Glutamatergic neuron (in vitro differentiated cells): ENCODE results near the gene MAP3K5. TPM values are rescaled to one million over a fixed set of nuclear protein-coding genes. Genes with fewer than 3 reads are reported as not detected.
"Not testable (repeated sequence)": the region's sequence is repeated elsewhere in the genome, so short reads cannot be mapped to it uniquely, and the experiment has no call there.

Experiments used
- DNase-seq: peaks from one replicate; pipeline ENCODE4 v3.0.0; 2022
- H3K27ac Mint-ChIP-seq: one replicate; pipeline ENCODE4 v1.8.0; 2020; ENCODE audit warnings: mild to moderate bottlenecking, mixed read lengths, inconsistent platforms; ENCODE audit not compliant: unreplicated experiment
- H3K27me3 Mint-ChIP-seq: one replicate; pipeline ENCODE4 v1.8.0; 2020; ENCODE audit warnings: mild to moderate bottlenecking, moderate library complexity, mixed read lengths, inconsistent platforms; ENCODE audit not compliant: unreplicated experiment
- H3K36me3 Mint-ChIP-seq: one replicate; pipeline ENCODE4 v1.8.0; 2020; ENCODE audit warnings: mild to moderate bottlenecking, mixed read lengths, inconsistent platforms; ENCODE audit not compliant: unreplicated experiment
- H3K4me1 Mint-ChIP-seq: one replicate; pipeline ENCODE4 v1.8.0; 2020; ENCODE audit warnings: mild to moderate bottlenecking, low read depth, mixed read lengths, inconsistent platforms; ENCODE audit not compliant: unreplicated experiment
- H3K4me3 Mint-ChIP-seq: one replicate; pipeline ENCODE4 v1.8.0; 2020; ENCODE audit warnings: mild to moderate bottlenecking, mixed read lengths, inconsistent platforms; ENCODE audit not compliant: unreplicated experiment
- H3K9me3 Mint-ChIP-seq: one replicate; pipeline ENCODE4 v1.8.0; 2020; ENCODE audit warnings: mild to moderate bottlenecking, moderate library complexity, mixed read lengths, inconsistent platforms; ENCODE audit not compliant: unreplicated experiment
- total RNA-seq: library from RNA; stranded (reverse); fragmentation: NEBNext Ultra II Directional; extraction: Animal tissue kit (Norgen Biotek cat#: 25700); gene quantifications from one replicate; pipeline ENCODE4 v1.2.1, GENCODE V29; 2021; ENCODE audit not compliant: unreplicated experiment
- TF ChIP-seq, protein P1 (sequence below): fragments of 200-600 bp; sonication (generic); IDR thresholded peaks from one replicate; pipeline ENCODE4 v1.5.0; 2021; ENCODE audit not compliant: partially characterized antibody, unreplicated experiment

The MAP3K5 gene
- total RNA-seq, 1 donor from 2014 or later = 0.66 TPM

DNA sequence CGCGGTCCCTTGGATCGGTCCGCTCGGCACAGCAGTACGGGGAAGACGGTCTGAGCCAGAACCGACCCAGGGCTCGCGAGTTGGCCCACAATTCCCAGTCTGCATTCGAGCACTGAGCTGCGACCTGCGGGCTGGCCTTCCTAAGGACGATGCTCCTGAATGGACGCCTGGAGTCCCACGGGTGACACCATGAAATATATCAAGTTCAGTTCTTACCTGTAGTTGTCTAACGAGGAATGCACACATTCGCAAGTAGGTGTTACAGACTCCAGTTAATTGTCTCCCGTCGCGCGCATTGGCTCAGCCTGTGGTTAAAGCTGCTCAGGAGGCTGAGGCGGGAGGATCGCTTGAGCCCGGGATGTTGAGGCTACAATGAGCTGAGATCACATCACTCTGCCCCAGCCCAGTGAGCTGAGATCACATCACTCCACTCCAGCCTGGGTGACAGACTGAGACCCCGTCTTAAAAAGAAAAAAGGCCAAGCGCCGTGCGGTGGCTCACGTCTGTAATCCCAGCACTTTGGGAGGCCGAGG lies 30.9 kb upstream of the MAP3K5 start:
- Mint-ChIP-seq H3K9me3 (no peaks in the 10 kb centered on the region), H3K36me3 (peaks cover 5% of the 10 kb centered on the region), H3K4me1 (no peaks in the 10 kb centered on the region), H3K4me3 (peak overlapping the region; percentile 91), H3K27me3 (no peaks in the 10 kb centered on the region), H3K27ac (peak overlapping the region; percentile 85)
- no peak for DNase-seq
- TF ChIP-seq, protein P1, sequence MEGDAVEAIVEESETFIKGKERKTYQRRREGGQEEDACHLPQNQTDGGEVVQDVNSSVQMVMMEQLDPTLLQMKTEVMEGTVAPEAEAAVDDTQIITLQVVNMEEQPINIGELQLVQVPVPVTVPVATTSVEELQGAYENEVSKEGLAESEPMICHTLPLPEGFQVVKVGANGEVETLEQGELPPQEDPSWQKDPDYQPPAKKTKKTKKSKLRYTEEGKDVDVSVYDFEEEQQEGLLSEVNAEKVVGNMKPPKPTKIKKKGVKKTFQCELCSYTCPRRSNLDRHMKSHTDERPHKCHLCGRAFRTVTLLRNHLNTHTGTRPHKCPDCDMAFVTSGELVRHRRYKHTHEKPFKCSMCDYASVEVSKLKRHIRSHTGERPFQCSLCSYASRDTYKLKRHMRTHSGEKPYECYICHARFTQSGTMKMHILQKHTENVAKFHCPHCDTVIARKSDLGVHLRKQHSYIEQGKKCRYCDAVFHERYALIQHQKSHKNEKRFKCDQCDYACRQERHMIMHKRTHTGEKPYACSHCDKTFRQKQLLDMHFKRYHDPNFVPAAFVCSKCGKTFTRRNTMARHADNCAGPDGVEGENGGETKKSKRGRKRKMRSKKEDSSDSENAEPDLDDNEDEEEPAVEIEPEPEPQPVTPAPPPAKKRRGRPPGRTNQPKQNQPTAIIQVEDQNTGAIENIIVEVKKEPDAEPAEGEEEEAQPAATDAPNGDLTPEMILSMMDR = peak; percentile 16

DNA sequence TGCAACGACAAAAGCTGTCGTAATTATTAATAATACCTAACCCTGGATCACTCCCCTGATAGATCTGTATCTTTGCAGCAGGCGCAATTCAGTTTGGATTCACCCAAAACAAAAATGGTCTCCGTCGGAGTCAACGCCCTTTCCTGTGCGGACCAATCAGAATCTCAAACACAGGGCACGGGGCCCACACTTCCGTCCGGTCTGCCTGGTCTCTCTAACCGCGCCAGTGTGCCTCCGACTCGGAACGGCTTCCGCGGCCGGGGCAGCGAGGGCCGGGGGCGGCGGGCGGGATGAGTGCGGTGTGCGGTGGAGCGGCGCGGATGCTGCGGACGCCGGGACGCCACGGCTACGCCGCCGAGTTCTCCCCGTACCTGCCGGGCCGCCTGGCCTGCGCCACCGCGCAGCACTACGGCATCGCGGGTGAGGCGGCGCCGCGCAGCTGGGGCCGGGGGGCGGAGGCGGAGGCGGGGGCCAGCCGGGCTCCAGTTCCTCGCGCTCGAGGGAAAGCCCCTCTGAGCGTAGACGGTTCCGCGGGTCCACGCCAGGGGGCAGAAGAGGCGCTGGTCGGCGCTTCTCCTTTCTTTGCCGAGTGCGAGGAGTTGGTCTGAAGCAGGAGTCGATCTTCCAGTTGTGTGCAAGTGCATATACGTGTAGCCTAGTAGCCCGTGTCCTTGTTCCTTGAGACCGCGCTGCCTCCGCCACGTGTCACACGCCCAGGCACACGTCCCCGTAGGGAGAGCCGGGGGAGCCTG lies 30.3 kb upstream of the MAP3K5 start, which contains the start of gene PEX7:
PEX7 (plus strand) TSS at position 217 of the 752 bp plus-strand sequence; CDS start at position 291, 74 bp downstream.
- Mint-ChIP-seq H3K36me3 (peaks cover 5% of the 10 kb centered on the region), H3K4me3 (peak within 1 kb of the TSS; percentile 97), H3K27me3 (no peaks in the 10 kb centered on the region), H3K4me1 (no peaks in the 10 kb centered on the region), H3K27ac (peak within 1 kb of the TSS; percentile 85), H3K9me3 (no peaks in the 10 kb centered on the region)
- DNase-seq = peak; percentile 93
- TF ChIP-seq, protein P1 = peak; percentile 87

DNA sequence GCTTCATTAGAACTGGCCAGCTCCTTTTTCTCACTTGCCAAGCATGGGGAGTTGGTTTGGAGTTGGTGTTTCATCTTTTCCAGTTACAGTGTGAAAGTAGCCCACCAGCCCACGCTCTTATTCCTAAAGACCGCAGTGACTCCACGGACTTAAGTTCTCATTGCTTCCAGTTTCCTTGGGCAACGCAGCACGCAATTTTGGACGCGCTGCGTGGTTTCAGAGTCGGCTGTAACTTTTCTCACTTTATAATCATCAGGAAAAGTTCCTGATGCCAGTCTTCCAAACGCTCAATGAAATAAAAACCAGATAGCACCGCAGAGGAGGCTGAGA lies 29.7 kb upstream of the MAP3K5 start:
- peak overlapping the region; percentile 97 for H3K4me3 Mint-ChIP-seq
- no peaks in the 10 kb centered on the region for H3K4me1 Mint-ChIP-seq
- H3K36me3 Mint-ChIP-seq = peaks cover 5% of the 10 kb centered on the region
- H3K27ac Mint-ChIP-seq = peak overlapping the region; percentile 62
- TF ChIP-seq, protein P1 = no peak
- peaks cover 1% of the 10 kb centered on the region for H3K27me3 Mint-ChIP-seq
- no peaks in the 10 kb centered on the region for H3K9me3 Mint-ChIP-seq
- DNase-seq = no peak

DNA sequence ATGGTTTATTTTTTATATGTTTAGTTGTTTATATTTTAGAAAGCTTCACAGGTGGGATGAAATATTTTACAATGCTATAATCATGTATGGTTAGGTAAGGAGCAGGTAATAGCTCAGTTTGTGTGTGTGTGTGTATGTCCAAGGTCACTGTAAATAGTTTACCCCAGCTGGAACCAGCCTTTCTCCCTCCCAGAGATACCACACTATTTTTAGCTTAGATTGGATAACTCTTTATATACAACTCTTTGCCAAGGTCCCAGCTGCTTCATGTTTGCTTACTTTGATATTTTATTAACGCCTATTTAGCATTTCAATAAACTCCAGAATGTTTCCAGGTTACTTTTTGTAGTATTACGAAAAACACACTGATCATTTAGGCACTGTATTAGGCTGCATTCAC lies 28.3 kb upstream of the MAP3K5 start:
- Mint-ChIP-seq H3K36me3 (no peaks in the 10 kb centered on the region), H3K4me3 (no peak overlapping the region), H3K4me1 (no peaks in the 10 kb centered on the region), H3K9me3 (no peaks in the 10 kb centered on the region), H3K27me3 (peaks cover 2% of the 10 kb centered on the region), H3K27ac (no peak overlapping the region)
- no peak for DNase-seq
- TF ChIP-seq, protein P1 = no peak

DNA sequence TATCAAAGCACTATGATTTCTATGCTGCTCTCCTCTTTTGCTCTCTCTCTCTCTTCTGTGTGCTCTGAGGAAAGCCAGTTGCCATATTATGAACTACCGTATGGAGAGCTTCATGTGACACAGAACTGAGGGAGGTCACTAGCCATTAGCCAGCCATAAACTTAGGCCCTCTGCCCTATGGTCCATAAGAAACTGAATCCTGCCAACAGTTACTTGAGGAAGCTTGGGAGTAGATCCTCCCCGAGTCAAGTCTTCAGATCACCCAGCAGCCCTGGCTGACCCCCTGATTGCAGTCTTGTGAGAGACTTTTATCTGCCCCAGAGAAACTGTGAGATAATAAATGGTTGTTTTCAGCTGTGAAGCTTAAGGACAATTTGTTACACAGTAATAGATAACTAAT lies 24.4 kb upstream of the MAP3K5 start:
- Mint-ChIP-seq H3K27me3 (peaks cover 2% of the 10 kb centered on the region), H3K27ac (no peak overlapping the region), H3K4me3 (no peak overlapping the region), H3K9me3 (no peaks in the 10 kb centered on the region), H3K36me3 (no peaks in the 10 kb centered on the region), H3K4me1 (no peaks in the 10 kb centered on the region)
- TF ChIP-seq, protein P1 = no peak
- DNase-seq = no peak

DNA sequence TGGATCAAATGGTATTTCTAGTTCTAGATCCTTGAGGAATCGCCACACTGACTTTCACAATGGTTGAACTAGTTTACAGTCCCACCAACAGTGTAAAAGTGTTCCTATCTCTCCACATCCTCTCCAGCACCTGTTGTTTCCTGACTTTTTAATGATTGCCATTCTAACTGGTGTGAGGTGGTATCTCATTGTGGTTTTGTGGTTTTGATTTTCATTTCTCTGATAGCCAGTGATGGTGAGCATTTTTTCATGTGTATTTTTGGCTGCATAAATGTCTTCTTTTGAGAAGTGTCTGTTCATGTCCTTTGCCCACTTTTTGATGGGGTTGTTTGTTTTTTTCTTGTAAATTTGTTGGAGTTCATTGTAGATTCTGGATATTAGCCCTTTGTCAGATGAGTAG lies 23.3 kb upstream of the MAP3K5 start:
- H3K9me3 Mint-ChIP-seq, H3K4me3 Mint-ChIP-seq, H3K36me3 Mint-ChIP-seq, H3K27me3 Mint-ChIP-seq, H3K27ac Mint-ChIP-seq, DNase-seq, H3K4me1 Mint-ChIP-seq: not testable (repeated sequence)
